ENCODE measurements around the gene ADGRG1. TPM values are rescaled to one million over a fixed set of nuclear protein-coding genes. Genes with fewer than 3 reads are reported as not detected.

The ADGRG1 gene
- total RNA-seq, 1 experiment from 2014 or later: 13.1 TPM

DNA sequence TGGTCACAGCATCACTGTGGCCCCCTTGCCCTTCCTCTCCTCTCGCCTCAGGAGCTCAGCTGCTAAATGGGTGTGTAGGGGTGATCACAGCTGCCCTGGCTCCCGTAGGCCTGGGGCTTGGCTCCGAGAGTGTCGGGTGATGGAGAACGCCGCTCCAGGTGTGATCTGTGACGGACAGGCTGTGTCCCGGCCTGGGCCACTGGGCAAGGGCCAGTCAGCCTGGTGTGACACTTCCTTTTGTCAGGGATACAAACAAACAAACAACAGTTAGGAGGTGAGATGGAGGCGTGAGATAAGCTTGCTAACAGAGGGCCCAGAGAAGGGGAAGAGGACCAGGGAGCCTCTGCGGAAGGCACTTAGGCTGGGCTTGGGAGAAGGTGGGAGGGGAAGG, 2.0 kb downstream of the ADGRG1 start:
- BruUV-seq (replicated peaks): no TSS peak
- no peaks in the 10 kb centered on the region for H3K9me3 ChIP-seq (ENCODE audit: control insufficient read depth, insufficient read depth, low read depth, low read length)
- H3K4me1 ChIP-seq (ENCODE audit: control insufficient read depth, insufficient read depth, low read length): peaks cover 32% of the 10 kb centered on the region
- CTCF ChIA-PET: interaction anchor here (0.6 kb wide), 1 partner anchor 22 kb away, joined by 9 read pairs; no protein-coding TSS in a partner anchor
- in situ Hi-C loops (cut with HindIII; ENCODE audit: low pct_unique_long_range_greater_than_20kb, low sequenced_read_pairs): no loop called here
- 0 out of 2 replicates have a peak overlapping the region, but pooled peaks have one; percentile 29 for H3K27ac ChIP-seq (ENCODE audit: low read length)
- no peaks in the 10 kb centered on the region for H3K36me3 ChIP-seq (ENCODE audit: control insufficient read depth, insufficient read depth, low read length)
- TF ChIP-seq, protein P1, sequence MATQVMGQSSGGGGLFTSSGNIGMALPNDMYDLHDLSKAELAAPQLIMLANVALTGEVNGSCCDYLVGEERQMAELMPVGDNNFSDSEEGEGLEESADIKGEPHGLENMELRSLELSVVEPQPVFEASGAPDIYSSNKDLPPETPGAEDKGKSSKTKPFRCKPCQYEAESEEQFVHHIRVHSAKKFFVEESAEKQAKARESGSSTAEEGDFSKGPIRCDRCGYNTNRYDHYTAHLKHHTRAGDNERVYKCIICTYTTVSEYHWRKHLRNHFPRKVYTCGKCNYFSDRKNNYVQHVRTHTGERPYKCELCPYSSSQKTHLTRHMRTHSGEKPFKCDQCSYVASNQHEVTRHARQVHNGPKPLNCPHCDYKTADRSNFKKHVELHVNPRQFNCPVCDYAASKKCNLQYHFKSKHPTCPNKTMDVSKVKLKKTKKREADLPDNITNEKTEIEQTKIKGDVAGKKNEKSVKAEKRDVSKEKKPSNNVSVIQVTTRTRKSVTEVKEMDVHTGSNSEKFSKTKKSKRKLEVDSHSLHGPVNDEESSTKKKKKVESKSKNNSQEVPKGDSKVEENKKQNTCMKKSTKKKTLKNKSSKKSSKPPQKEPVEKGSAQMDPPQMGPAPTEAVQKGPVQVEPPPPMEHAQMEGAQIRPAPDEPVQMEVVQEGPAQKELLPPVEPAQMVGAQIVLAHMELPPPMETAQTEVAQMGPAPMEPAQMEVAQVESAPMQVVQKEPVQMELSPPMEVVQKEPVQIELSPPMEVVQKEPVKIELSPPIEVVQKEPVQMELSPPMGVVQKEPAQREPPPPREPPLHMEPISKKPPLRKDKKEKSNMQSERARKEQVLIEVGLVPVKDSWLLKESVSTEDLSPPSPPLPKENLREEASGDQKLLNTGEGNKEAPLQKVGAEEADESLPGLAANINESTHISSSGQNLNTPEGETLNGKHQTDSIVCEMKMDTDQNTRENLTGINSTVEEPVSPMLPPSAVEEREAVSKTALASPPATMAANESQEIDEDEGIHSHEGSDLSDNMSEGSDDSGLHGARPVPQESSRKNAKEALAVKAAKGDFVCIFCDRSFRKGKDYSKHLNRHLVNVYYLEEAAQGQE (IDR thresholded peaks at IDR 0.05; ENCODE audit: insufficient read depth in 1 of 2, low read depth in 2 of 2, low read length in 1 of 2): no peak
- TF ChIP-seq SIN3A (IDR thresholded peaks at IDR 0.05; ENCODE audit: borderline replicate concordance, insufficient read depth, low read depth, low read length) (no peak), POLR2AphosphoS5 (IDR thresholded peaks at IDR 0.05; ENCODE audit: low read depth, low read length) (no peak), TCF7L2 (IDR thresholded peaks at IDR 0.05; ENCODE audit: low read depth, low read length) (no peak)
- TF ChIP-seq, protein P2, sequence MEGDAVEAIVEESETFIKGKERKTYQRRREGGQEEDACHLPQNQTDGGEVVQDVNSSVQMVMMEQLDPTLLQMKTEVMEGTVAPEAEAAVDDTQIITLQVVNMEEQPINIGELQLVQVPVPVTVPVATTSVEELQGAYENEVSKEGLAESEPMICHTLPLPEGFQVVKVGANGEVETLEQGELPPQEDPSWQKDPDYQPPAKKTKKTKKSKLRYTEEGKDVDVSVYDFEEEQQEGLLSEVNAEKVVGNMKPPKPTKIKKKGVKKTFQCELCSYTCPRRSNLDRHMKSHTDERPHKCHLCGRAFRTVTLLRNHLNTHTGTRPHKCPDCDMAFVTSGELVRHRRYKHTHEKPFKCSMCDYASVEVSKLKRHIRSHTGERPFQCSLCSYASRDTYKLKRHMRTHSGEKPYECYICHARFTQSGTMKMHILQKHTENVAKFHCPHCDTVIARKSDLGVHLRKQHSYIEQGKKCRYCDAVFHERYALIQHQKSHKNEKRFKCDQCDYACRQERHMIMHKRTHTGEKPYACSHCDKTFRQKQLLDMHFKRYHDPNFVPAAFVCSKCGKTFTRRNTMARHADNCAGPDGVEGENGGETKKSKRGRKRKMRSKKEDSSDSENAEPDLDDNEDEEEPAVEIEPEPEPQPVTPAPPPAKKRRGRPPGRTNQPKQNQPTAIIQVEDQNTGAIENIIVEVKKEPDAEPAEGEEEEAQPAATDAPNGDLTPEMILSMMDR (IDR thresholded peaks at IDR 0.05): no peak
- POLR2A ChIA-PET: interaction anchor here (0.6 to 0.8 kb wide), 2 partner anchors 327 to 997 kb away, joined by 3 to 9 read pairs; no protein-coding TSS in a partner anchor
- DNase-seq (ENCODE audit: low read depth, low spot score) (no peak), ATAC-seq (peak; percentile 13; the same call in 1 of the 2 replicates)
- H3K4me3 ChIP-seq (ENCODE audit: low read depth in 2 of 2, low read length in 2 of 2): peak overlapping the region in 1 of 2 experiments; percentile 52; a peak in 2 of 4 replicates
- H3K27me3 ChIP-seq (ENCODE audit: control insufficient read depth, insufficient read depth, low read length): no peaks in the 10 kb centered on the region
- intact Hi-C loops (cut with micrococcal nuclease; ENCODE audit: unreplicated experiment): loop anchor here (5.0 kb wide), 1 partner anchor 38 kb away; no protein-coding TSS in a partner anchor

DNA sequence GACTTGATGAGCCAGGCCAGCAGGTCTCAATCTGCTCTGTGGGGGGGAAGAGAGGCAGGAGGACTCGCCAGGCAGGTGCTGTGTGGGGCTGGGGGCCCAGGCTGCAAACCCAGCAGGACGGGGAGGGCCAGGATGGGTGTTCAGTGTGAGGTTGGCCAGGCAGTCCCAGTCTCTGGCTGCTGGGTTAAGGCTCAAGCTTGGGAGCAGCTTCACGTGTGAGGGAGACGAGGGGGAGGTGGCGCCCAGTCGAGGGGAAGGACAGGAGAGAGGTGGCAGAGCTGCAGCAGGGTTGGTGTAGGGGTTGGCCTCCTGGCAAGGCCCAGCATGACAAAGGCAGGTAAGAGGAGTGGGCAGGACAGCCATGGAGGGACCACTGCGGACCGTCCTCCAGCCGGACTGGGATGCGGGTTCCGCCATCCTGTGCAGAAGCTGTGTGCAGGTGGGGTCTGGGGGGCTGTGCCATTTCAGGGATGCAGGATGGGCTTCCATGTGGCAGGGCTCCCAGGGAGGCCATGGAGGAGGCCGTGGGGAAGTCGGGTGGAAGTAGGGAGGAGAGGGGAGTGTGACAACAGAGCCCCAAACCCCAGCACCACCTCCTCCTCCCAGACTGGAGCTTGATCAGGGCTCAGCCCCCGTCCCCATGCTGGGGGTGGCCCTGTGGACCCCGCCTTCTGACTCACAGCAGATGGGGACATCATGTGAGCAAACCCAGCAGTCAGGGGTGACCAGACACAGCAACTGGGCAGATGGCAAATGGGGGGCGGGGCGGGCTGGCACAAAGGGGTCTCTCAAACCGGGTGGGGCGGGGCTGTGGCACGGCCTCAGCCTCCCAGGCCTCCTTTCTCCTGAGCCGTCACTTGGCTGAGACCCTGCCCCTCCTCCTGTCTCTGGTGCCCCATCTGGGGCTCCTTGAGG, 2.8 kb downstream of the ADGRG1 start:
- intact Hi-C loops (cut with micrococcal nuclease; ENCODE audit: unreplicated experiment) (loop anchor here (5.0 kb wide), 1 partner anchor 39 kb away; no protein-coding TSS in a partner anchor), in situ Hi-C loops (cut with HindIII; ENCODE audit: low pct_unique_long_range_greater_than_20kb, low sequenced_read_pairs) (no loop called here)
- CTCF ChIA-PET: interaction anchor here (0.6 kb wide), 1 partner anchor 22 kb away, joined by 9 read pairs; no protein-coding TSS in a partner anchor
- no peaks in the 10 kb centered on the region for H3K27me3 ChIP-seq (ENCODE audit: control insufficient read depth, insufficient read depth, low read length)
- DNase-seq (ENCODE audit: low read depth, low spot score) (no peak), ATAC-seq (no peak)
- no peak overlapping the region for H3K27ac ChIP-seq (ENCODE audit: low read length)
- POLR2A ChIA-PET: interaction anchor here (0.6 to 0.8 kb wide), 2 partner anchors 328 to 996 kb away, joined by 3 to 9 read pairs; no protein-coding TSS in a partner anchor
- H3K4me1 ChIP-seq (ENCODE audit: control insufficient read depth, insufficient read depth, low read length): peaks cover 35% of the 10 kb centered on the region
- TF ChIP-seq, protein P2 (IDR thresholded peaks at IDR 0.05): no peak
- TF ChIP-seq POLR2AphosphoS5 (IDR thresholded peaks at IDR 0.05; ENCODE audit: low read depth, low read length) (no peak), SIN3A (IDR thresholded peaks at IDR 0.05; ENCODE audit: borderline replicate concordance, insufficient read depth, low read depth, low read length) (no peak), TCF7L2 (IDR thresholded peaks at IDR 0.05; ENCODE audit: low read depth, low read length) (no peak)
- TF ChIP-seq, protein P1 (IDR thresholded peaks at IDR 0.05; ENCODE audit: insufficient read depth in 1 of 2, low read depth in 2 of 2, low read length in 1 of 2): no peak
- BruUV-seq (replicated peaks): no TSS peak
- no peaks in the 10 kb centered on the region for H3K9me3 ChIP-seq (ENCODE audit: control insufficient read depth, insufficient read depth, low read depth, low read length)
- H3K4me3 ChIP-seq (ENCODE audit: low read depth in 2 of 2, low read length in 2 of 2): no peak overlapping the region
- no peaks in the 10 kb centered on the region for H3K36me3 ChIP-seq (ENCODE audit: control insufficient read depth, insufficient read depth, low read length)
